SK-N-SH treated with all-trans-retinoic acid at 6 μM for 48 hours (cell line): Measurements from ENCODE around the gene TNS3.

Experiments used
- ARNTL ChIP-seq: fragments of 450-650 bp; formaldehyde crosslinking; IDR thresholded peaks from 2 replicates; pipeline ENCODE4 v1.5.0; 2020; ENCODE audit warnings: low read depth, mild to moderate bottlenecking, moderate library complexity, borderline replicate concordance
- ESRRG ChIP-seq: fragments of 250-450 bp; sonication (Bioruptor Pico); IDR thresholded peaks from 2 replicates; pipeline ENCODE4 v1.6.1; 2021; ENCODE audit warnings: mild to moderate bottlenecking
- ISL1 ChIP-seq: fragments of 250-450 bp; sonication (Bioruptor Pico); IDR thresholded peaks from 2 replicates; pipeline ENCODE4 v2.1.2; 2022; ENCODE audit warnings: mild to moderate bottlenecking, moderate library complexity
- OSR1 ChIP-seq: fragments of 250-450 bp; sonication (Bioruptor Pico); IDR thresholded peaks from 2 replicates; pipeline ENCODE4 v1.8.0; 2022; ENCODE audit warnings: moderate library complexity, mild to moderate bottlenecking, inconsistent platforms
- ZNF565 ChIP-seq: fragments of 450-650 bp; formaldehyde crosslinking; conservative IDR thresholded peaks from 2 replicates; pipeline ENCODE4 v1.5.0; 2020; ENCODE audit warnings: low read depth, mild to moderate bottlenecking, moderate library complexity
- ZNF8 ChIP-seq: fragments of 450-650 bp; formaldehyde crosslinking; IDR thresholded peaks from 2 replicates; pipeline ENCODE4 v1.5.0; 2020; ENCODE audit warnings: mild to moderate bottlenecking, moderate library complexity

- no peak for TF ChIP-seq ESRRG
- no peak for TF ChIP-seq ZNF8 (CRISPR knock-in tag)
- TF ChIP-seq ZNF565 (CRISPR knock-in tag), result no peak
- no peak for TF ChIP-seq ISL1 (CRISPR knock-in tag)
- TF ChIP-seq ARNTL (CRISPR knock-in tag), result no peak
- no peak for TF ChIP-seq OSR1 (CRISPR knock-in tag)
Observed at GRCh38 chr7:47241112-47242065, 340.5 kb downstream of the TNS3 start.
